GM12864 (cell line): ENCODE measurements around the gene ARSB.
"Not testable (repeated sequence)": the region's sequence is repeated elsewhere in the genome, so short reads cannot be mapped to it uniquely, and the experiment has no call there.

ENCODE experiments used
- DNase-seq: peaks from one replicate; pipeline ENCODE4 v3.0.0-alpha.2; 2011; ENCODE audit warnings: low read depth
- H3K4me3 ChIP-seq: 2 replicates; pipeline ENCODE4 v1.5.1; 2011; ENCODE audit warnings: mild to moderate bottlenecking, low read depth, low read length, control low read depth
- TF ChIP-seq, protein P1 (sequence below): IDR thresholded peaks from 2 replicates; pipeline ENCODE4 v1.5.1; 2011; ENCODE audit warnings: low read depth, mild to moderate bottlenecking, moderate library complexity, low read length, control low read depth, inconsistent platforms; ENCODE audit errors: missing control alignments

ARSB gene

DNA sequence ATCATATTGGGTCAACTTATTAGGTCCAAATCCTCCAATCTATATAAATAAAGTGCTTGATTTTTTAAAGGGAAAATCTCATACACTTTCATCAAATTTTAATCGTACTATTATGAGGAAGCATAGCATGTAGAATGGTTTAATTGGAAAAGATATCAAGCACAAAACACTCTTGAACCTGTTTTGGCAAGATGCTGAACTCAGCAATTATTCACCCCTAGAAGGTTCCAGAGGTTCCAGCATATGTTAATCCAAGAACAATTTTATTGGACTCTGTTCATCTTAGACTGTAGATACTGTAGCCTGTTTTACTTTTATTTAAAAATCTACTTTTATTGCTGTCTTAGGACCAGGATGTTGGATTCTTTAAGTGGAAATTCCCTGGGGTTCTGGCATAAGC is 244.1 kb downstream of the ARSB start:
- DNase-seq: no peak
- TF ChIP-seq, protein P1, sequence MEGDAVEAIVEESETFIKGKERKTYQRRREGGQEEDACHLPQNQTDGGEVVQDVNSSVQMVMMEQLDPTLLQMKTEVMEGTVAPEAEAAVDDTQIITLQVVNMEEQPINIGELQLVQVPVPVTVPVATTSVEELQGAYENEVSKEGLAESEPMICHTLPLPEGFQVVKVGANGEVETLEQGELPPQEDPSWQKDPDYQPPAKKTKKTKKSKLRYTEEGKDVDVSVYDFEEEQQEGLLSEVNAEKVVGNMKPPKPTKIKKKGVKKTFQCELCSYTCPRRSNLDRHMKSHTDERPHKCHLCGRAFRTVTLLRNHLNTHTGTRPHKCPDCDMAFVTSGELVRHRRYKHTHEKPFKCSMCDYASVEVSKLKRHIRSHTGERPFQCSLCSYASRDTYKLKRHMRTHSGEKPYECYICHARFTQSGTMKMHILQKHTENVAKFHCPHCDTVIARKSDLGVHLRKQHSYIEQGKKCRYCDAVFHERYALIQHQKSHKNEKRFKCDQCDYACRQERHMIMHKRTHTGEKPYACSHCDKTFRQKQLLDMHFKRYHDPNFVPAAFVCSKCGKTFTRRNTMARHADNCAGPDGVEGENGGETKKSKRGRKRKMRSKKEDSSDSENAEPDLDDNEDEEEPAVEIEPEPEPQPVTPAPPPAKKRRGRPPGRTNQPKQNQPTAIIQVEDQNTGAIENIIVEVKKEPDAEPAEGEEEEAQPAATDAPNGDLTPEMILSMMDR: no peak
- H3K4me3 ChIP-seq: no peak overlapping the region

GRCh38 chr5:78738693-78739300 is 246.3 kb downstream of the ARSB start:
- DNase-seq: no peak
- no peak overlapping the region for H3K4me3 ChIP-seq
- TF ChIP-seq, protein P1: no peak

- TF ChIP-seq, protein P1: no peak
- H3K4me3 ChIP-seq: no peak overlapping the region
- DNase-seq: no peak
Measured at GRCh38 chr5:78738104-78738503, 247.0 kb downstream of the ARSB start.

- TF ChIP-seq, protein P1: no peak
- no peak for DNase-seq
- no peak overlapping the region for H3K4me3 ChIP-seq
Measured at GRCh38 chr5:78735834-78736463, 249.2 kb downstream of the ARSB start.

DNA sequence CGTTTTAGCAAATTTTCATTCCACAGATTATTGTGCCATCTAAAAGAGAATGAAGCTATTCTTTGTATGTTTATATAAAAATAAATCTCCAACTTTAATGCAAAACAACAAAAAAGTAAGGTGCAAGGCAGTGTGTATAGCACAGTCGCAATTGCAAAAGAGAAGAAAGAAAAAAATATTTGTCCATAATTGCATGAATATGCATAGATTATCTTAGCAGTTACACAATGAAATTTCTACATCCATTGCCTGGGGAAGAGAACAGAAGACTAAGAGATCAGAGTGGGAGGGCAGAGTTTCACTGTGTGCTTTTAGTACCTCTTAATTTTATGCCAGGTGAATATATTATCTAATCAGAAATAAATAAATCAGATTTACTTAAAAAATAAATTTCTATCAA is 250.2 kb downstream of the ARSB start:
- no peak for DNase-seq
- TF ChIP-seq, protein P1: no peak
- H3K4me3 ChIP-seq: no peak overlapping the region

GRCh38 chr5:78734094-78734845 is 250.8 kb downstream of the ARSB start:
- TF ChIP-seq, protein P1: no peak
- DNase-seq: no peak
- no peak overlapping the region for H3K4me3 ChIP-seq

GRCh38 chr5:78732721-78733120 is 252.4 kb downstream of the ARSB start:
- DNase-seq, H3K4me3 ChIP-seq: not testable (repeated sequence)
